GM12875 (cell line): ENCODE data around the gene LEAP2.

Experiments
- H3K4me3 ChIP-seq: one replicate; pipeline ENCODE4 v1.5.1; 2011; ENCODE audit warnings: low read depth, low read length, control low read depth
- TF ChIP-seq, protein P1 (sequence below): IDR thresholded peaks from 2 replicates; pipeline ENCODE4 v1.5.1; 2011; ENCODE audit warnings: low read depth, mild to moderate bottlenecking, control low read depth, inconsistent platforms, low read length, moderate library complexity, borderline replicate concordance; ENCODE audit not compliant: insufficient read depth

LEAP2 gene, protein sequence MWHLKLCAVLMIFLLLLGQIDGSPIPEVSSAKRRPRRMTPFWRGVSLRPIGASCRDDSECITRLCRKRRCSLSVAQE

DNA sequence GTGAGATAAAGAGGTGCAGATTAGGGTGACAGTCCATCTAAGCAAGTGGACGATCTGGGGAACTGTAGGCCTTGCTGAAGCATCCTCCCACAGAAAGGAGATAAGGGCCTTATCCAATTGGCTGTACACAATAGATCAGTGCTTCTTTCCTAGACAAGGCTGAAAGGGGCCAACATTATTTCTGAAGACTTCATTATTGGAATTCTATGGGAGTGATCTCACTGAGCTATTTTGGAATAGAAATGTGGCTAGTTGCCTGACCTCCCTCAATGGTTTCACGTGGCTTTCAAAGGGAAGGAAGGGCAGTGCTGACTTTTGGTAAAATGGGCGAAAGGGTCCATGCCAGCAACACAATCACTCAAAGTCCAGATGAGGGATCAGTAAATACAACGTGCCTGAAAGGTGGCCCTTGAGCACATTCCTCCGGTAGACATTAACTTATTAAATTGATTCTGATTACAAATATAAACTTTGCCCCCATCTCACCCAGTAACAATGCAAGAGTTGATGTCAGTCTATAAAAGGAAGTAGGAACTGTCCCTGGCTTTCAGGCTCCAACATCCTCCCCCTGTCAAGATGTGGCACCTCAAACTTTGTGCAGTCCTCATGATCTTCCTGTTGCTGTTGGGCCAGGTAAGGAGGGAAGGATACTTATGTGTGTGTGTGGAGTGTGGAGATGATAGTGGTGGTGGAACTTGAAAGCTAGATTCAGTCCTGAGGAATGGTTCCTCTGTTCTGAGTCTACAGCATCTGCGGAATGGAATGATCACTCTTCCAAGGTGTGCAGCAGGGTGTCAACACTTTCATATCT, at the start of gene LEAP2:
TSS of gene LEAP2 (plus strand) at position 550 of the 811 bp plus-strand sequence. CDS start at position 577, 27 bp downstream.
- no peak within 1 kb of the TSS for H3K4me3 ChIP-seq
- TF ChIP-seq, protein P1, sequence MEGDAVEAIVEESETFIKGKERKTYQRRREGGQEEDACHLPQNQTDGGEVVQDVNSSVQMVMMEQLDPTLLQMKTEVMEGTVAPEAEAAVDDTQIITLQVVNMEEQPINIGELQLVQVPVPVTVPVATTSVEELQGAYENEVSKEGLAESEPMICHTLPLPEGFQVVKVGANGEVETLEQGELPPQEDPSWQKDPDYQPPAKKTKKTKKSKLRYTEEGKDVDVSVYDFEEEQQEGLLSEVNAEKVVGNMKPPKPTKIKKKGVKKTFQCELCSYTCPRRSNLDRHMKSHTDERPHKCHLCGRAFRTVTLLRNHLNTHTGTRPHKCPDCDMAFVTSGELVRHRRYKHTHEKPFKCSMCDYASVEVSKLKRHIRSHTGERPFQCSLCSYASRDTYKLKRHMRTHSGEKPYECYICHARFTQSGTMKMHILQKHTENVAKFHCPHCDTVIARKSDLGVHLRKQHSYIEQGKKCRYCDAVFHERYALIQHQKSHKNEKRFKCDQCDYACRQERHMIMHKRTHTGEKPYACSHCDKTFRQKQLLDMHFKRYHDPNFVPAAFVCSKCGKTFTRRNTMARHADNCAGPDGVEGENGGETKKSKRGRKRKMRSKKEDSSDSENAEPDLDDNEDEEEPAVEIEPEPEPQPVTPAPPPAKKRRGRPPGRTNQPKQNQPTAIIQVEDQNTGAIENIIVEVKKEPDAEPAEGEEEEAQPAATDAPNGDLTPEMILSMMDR: no peak

DNA sequence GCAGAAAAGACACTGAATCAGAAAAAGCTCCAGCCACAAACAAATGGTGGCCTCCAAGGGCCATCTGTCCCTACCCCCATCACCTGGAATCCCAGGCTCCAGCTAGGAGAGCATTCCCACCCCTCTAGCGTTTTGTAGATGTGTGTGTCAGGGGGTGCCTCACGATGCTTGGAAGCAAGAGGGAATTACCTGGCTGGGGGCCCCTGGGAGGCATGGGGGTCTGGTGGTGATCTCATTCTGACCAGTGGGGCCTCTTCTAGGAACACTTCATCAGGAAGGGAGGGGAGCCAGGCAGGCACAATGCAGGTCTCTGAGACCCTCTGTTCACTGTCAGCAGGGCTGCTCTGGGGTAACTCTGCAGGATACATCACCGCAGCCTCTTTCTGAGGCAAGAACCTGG, 49.0 kb upstream of the LEAP2 start:
- H3K4me3 ChIP-seq: no peak overlapping the region
- TF ChIP-seq, protein P1: no peak

DNA sequence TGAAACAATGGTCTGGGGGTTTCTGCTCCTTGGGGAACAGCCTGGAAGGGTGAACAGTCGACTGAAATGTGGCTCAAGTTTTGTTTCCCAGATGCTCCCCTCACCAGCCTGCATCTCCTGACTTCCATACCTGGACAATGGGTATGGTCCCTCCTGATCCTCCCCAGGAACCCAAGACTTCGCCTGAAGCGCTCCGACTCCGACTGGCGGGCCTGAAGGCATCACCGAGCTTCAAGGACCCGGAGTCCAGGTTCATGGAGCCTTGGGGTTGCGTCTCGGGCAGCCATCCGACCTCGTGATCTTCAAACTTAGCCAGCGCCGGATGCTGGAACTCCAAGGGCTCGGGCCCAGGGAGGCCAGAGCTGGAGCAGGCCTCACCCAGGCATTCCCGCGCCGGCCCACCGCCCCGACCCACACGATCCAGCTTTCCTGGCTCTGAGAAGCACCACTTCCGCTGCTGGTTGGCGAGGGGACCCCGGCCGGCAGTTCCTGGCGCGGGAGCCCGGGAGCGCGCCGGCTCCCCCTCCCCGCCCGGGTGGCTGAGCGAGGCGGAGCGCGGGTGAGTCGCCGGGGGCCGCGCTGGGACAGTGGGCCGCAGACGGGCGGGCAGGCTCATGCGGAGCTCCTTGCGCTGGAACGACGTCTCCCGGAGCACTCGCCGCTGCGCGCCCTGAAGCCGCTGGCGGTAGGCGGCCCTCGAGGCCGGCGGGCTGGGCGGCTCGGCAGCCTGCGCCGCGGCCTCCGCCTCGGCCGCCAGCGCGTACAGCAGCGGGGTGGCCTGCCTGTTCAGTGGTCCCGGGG, 48.2 kb upstream of the LEAP2 start:
- H3K4me3 ChIP-seq: peak overlapping the region; percentile 41
- TF ChIP-seq, protein P1: no peak

DNA sequence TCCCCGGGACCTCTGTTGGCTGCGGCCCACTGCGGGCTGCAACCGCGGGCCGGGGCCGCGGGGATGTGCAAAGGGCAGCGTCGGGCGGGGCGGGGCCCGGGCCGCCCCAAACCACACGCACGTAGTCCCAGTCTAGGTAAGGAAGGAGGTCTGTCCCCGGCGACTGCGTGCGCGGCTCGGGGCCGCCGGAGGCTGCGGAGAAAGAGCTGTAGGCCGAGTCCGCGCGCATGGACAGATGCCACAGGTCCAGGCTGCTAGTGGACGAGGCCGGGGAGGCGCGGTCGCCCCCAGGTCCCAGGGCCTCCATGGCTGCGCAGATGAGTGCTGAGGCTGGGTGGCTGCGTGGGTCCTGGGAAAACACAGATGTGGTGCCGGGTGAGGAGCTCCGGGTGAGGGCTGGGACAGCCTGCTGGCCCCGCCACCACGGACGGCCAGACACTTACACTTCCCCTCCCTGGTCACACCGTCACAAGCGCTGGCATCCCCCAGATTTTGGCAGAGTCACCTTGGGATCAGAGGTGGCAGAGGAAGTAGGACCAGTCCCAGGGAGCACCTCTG, 47.6 kb upstream of the LEAP2 start:
- TF ChIP-seq, protein P1: no peak
- peak overlapping the region; percentile 41 for H3K4me3 ChIP-seq

DNA sequence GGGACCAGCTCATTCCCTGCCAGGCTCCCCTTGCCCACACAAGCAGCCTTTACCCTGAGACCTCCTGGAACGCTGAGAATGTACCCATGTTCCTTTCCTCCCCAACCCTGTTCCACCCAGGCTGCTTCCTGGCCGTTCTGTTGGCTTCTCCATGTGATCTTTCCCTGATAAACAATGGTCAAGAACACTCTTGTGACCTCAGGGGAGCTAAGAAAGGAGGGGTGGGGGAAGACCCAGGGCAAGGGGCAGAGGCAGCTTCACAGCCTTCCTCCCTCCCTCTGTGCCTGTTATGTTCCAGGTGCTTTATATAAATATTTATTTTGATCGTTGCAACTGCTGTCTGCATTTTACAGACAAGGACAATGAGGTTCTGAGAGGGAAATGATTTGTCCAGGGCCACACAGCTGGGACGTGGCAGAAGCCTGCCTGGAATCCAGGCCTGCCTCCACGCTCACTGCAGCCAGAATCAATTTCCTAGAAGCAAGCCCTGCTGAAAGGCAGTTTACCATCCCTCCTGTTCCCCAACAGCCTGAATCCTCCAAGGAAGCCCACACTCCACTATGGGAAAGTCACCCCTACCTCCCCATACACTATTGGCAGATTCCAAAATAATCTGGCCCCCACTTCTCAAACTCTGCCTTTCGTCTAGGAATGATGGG, 46.9 kb upstream of the LEAP2 start:
- no peak overlapping the region for H3K4me3 ChIP-seq
- TF ChIP-seq, protein P1: no peak

DNA sequence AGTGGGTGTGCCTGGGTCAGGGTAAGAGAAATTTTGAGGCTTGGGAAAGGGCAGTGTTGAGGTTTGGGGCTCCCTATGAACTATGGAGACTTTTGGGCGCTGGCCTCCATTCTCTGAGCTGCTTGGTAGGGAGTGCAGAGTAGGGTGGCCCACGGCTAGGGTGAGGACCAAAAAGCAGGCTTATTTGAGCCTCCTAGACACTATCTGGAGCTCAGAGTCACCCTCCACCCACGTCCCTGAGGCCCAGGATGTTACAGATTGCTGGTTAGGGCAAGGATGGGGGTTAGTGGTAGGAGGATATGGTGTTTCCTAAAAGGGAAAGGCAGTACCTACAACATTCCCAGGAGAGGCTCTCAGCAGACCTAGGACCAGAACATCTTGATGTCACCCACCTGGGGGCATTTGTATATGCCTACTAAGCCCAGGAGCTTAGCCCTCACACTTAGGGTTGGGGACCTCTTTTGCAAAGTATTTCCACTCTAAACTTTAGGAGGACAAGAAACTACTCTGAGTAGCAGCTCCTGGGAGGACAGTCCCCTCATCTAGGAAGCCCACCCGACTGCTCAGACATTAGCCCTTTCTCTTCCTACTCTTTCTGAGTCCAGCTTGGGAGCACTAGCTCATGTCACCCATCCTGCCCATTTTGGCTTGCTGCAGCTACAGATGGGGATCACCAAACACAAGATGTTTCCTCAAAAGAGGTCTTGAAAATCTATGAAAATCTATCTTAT, 45.4 kb upstream of the LEAP2 start:
- H3K4me3 ChIP-seq: no peak overlapping the region
- TF ChIP-seq, protein P1: no peak
